GM23338 (cell line): ENCODE data around the gene STXBP5. TPM values are rescaled to one million over a fixed set of nuclear protein-coding genes. Genes with fewer than 3 reads are reported as not detected.

Experiments used
- ATAC-seq: fragments of 200-7000 bp; cut with Tn5 transposase; 3 replicates; pipeline ENCODE4 v1.9.1; 2020
- DNase-seq: peaks from one replicate; pipeline ENCODE4 v3.0.0-alpha.2; 2015; ENCODE audit warnings: low spot score
- H2AFZ ChIP-seq: fragments of 200-600 bp; sonication (generic); 2 replicates; pipeline ENCODE4 v1.8.0; 2016; ENCODE audit warnings: antibody characterized with exemption, mild to moderate bottlenecking, moderate library complexity
- H3F3A ChIP-seq: fragments of 200-600 bp; sonication (generic); replicated peaks from 2 replicates; pipeline ENCODE4 v1.8.0; 2017; ENCODE audit warnings: antibody characterized with exemption, mixed run types, low read depth
- H3K27ac ChIP-seq: fragments of 200-600 bp; sonication (generic); 2 replicates; pipeline ENCODE4 v1.6.1; 2016; ENCODE audit warnings: low read depth
- H3K27me3 ChIP-seq: fragments of 200-600 bp; sonication (generic); 2 replicates; pipeline ENCODE4 v1.8.0; 2016; ENCODE audit warnings: mild to moderate bottlenecking, mixed run types, moderate library complexity; ENCODE audit not compliant: insufficient read depth
- H3K36me3 ChIP-seq: fragments of 200-600 bp; sonication (generic); 2 replicates; pipeline ENCODE4 v1.8.0; 2016; ENCODE audit warnings: mild to moderate bottlenecking; ENCODE audit not compliant: insufficient read depth
- H3K4me1 ChIP-seq: fragments of 200-600 bp; sonication (generic); 2 replicates; pipeline ENCODE4 v1.8.0; 2016; ENCODE audit warnings: mild to moderate bottlenecking, moderate library complexity; ENCODE audit not compliant: insufficient read depth
- H3K4me2 ChIP-seq: fragments of 200-600 bp; sonication (generic); 2 replicates; pipeline ENCODE4 v1.7.1; 2017; ENCODE audit warnings: mixed run types
- H3K4me3 ChIP-seq: fragments of 200-600 bp; sonication (generic); 2 replicates; pipeline ENCODE4 v1.6.1; 2016; ENCODE audit warnings: mixed run types
- H3K79me2 ChIP-seq: fragments of 200-600 bp; sonication (generic); replicated peaks from 2 replicates; pipeline ENCODE4 v1.8.0; 2017; ENCODE audit warnings: mild to moderate bottlenecking; ENCODE audit not compliant: insufficient read depth
- H3K9me2 ChIP-seq: fragments of 200-600 bp; sonication (generic); 2 replicates; pipeline ENCODE4 v1.8.0; 2017; ENCODE audit not compliant: insufficient read depth
- H4K20me1 ChIP-seq: fragments of 200-600 bp; sonication (generic); replicated peaks from 2 replicates; pipeline ENCODE4 v1.8.0; 2017; ENCODE audit warnings: mild to moderate bottlenecking; ENCODE audit not compliant: insufficient read depth
- H3K27ac Mint-ChIP-seq: 2 replicates; pipeline ENCODE4 v1.8.0; 2020; ENCODE audit warnings: inconsistent platforms, mild to moderate bottlenecking, moderate library complexity, mixed read lengths
- H3K27me3 Mint-ChIP-seq: 3 replicates; pipeline ENCODE4 v1.8.0; 2022; ENCODE audit warnings: low read depth, mild to moderate bottlenecking, moderate library complexity, mixed read lengths, inconsistent platforms; ENCODE audit not compliant: insufficient read depth, poor library complexity
- H3K36me3 Mint-ChIP-seq: 3 replicates; pipeline ENCODE4 v1.8.0; 2021; ENCODE audit warnings: low read depth, mild to moderate bottlenecking, inconsistent platforms, moderate library complexity, mixed read lengths
- H3K4me1 Mint-ChIP-seq: 3 replicates; pipeline ENCODE4 v1.8.0; 2020; ENCODE audit warnings: mild to moderate bottlenecking, inconsistent platforms, mixed read lengths
- H3K4me3 Mint-ChIP-seq: 3 replicates; pipeline ENCODE4 v1.8.0; 2021; ENCODE audit warnings: moderate library complexity, mild to moderate bottlenecking, inconsistent platforms, mixed read lengths
- H3K9me3 Mint-ChIP-seq: 3 replicates; pipeline ENCODE4 v1.8.0; 2020; ENCODE audit warnings: moderate library complexity, mild to moderate bottlenecking, inconsistent platforms, mixed read lengths
- CTCF ChIP-seq, 2 experiments: fragments of 200-600 bp in 1 of 2; sonication (generic) in 1 of 2; conservative IDR thresholded peaks; 2 replicates each; pipeline versions ENCODE4 v1.5.1 to v1.6.1; 2016 to 2017; ENCODE audit warnings: antibody characterized with exemption in 2 of 2, low read depth in 2 of 2, mild to moderate bottlenecking in 2 of 2, moderate library complexity in 1 of 2
- POLR2AphosphoS5 ChIP-seq: IDR thresholded peaks from 2 replicates; pipeline ENCODE4 v1.6.1; 2016; ENCODE audit warnings: antibody characterized with exemption, low read depth
- STAT1 ChIP-seq: IDR thresholded peaks from one replicate; pipeline ENCODE4 v1.6.1; 2016; ENCODE audit warnings: antibody characterized with exemption; ENCODE audit not compliant: unreplicated experiment
- ZNF114 ChIP-seq: fragments of 250-450 bp; sonication (Bioruptor Pico); IDR thresholded peaks from 2 replicates; pipeline ENCODE4 v1.5.0; 2020; ENCODE audit warnings: mild to moderate bottlenecking, moderate library complexity
- ZNF331 ChIP-seq: fragments of 250-450 bp; sonication (Bioruptor Pico); IDR thresholded peaks from 2 replicates; pipeline ENCODE4 v1.5.0; 2020; ENCODE audit warnings: low read depth, mild to moderate bottlenecking, moderate library complexity
- ZNF462 ChIP-seq: fragments of 250-450 bp; sonication (Bioruptor Pico); IDR thresholded peaks from 2 replicates; pipeline ENCODE4 v1.5.0; 2020; ENCODE audit warnings: mild to moderate bottlenecking, moderate library complexity
- polyA plus RNA-seq: library from polyadenylated mRNA; unstranded; fragments of >200 nt; fragmentation: Nextera tagmentation; extraction: Ambion mirVana; gene quantifications from 2 replicates; pipeline ENCODE4 v1.2.1, GENCODE V29; 2016
- total RNA-seq: library from RNA; depleted of rRNA; stranded (reverse); fragments of >200 nt; shearing (Covaris generic); gene quantifications from 2 replicates; pipeline ENCODE4 v1.2.3, GENCODE V29; 2014
- TF ChIP-seq, protein P1 (sequence below): IDR thresholded peaks from one replicate; pipeline ENCODE4 v1.6.1; 2018; ENCODE audit warnings: antibody characterized with exemption; ENCODE audit not compliant: unreplicated experiment

The STXBP5 gene
- total and polyA plus RNA-seq, 2 experiments from 2014 or later: 3.9 to 17.8 TPM

DNA sequence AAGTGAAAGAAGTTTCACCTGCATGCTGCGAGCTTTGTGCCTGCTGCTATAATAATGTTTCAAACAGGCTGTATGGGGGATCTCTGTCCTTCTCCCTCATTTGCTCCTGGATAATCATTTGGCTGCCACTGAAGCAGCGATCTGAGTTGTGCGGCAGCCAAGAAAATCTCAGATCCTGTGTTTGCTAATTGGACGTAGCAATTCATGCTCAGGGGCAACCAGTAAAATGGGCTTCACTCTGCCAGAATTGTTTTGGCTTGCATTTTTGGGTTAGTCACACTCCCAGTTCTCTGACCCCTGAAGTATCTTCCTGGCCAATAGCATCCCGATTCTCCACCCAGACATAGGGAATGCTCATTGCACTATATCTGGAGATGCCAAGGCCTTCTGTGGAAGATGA, 13.7 kb upstream of the STXBP5 start:
- H3K27ac ChIP-seq: no peak overlapping the region
- DNase-seq: no peak
- H4K20me1 ChIP-seq: no peaks in the 10 kb centered on the region
- no peak overlapping the region for H3K4me3 ChIP-seq
- TF ChIP-seq STAT1 (no peak), ZNF114 (no peak), CTCF (conservative IDR thresholded peaks at IDR 0.05; ENCODE audit: low read depth in 2 of 2) (no peak)
- TF ChIP-seq, protein P1, sequence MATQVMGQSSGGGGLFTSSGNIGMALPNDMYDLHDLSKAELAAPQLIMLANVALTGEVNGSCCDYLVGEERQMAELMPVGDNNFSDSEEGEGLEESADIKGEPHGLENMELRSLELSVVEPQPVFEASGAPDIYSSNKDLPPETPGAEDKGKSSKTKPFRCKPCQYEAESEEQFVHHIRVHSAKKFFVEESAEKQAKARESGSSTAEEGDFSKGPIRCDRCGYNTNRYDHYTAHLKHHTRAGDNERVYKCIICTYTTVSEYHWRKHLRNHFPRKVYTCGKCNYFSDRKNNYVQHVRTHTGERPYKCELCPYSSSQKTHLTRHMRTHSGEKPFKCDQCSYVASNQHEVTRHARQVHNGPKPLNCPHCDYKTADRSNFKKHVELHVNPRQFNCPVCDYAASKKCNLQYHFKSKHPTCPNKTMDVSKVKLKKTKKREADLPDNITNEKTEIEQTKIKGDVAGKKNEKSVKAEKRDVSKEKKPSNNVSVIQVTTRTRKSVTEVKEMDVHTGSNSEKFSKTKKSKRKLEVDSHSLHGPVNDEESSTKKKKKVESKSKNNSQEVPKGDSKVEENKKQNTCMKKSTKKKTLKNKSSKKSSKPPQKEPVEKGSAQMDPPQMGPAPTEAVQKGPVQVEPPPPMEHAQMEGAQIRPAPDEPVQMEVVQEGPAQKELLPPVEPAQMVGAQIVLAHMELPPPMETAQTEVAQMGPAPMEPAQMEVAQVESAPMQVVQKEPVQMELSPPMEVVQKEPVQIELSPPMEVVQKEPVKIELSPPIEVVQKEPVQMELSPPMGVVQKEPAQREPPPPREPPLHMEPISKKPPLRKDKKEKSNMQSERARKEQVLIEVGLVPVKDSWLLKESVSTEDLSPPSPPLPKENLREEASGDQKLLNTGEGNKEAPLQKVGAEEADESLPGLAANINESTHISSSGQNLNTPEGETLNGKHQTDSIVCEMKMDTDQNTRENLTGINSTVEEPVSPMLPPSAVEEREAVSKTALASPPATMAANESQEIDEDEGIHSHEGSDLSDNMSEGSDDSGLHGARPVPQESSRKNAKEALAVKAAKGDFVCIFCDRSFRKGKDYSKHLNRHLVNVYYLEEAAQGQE: no peak
- no peak for ATAC-seq
- no peaks in the 10 kb centered on the region for H3K27me3 Mint-ChIP-seq
- no peaks in the 10 kb centered on the region for H3K36me3 Mint-ChIP-seq
- H3K4me1 Mint-ChIP-seq: peaks cover 6% of the 10 kb centered on the region; the same call in 2 of the 3 replicates
- H3K27me3 ChIP-seq: no peaks in the 10 kb centered on the region
- H3F3A ChIP-seq: no peaks in the 10 kb centered on the region
- peaks cover 3% of the 10 kb centered on the region; the same call in 1 of the 2 replicates for H3K4me1 ChIP-seq
- no peaks in the 10 kb centered on the region for H3K79me2 ChIP-seq
- no peaks in the 10 kb centered on the region for H3K36me3 ChIP-seq
- no peak overlapping the region for H3K4me3 Mint-ChIP-seq
- no peak overlapping the region for H3K27ac Mint-ChIP-seq
- no peaks in the 10 kb centered on the region for H3K9me3 Mint-ChIP-seq
- no peak overlapping the region for H3K4me2 ChIP-seq
- peaks cover 6% of the 10 kb centered on the region; the same call in 1 of the 2 replicates for H3K9me2 ChIP-seq
- H2AFZ ChIP-seq: no peak overlapping the region

- no peak for ATAC-seq
- no peaks in the 10 kb centered on the region for H3K36me3 Mint-ChIP-seq
- H3K4me1 Mint-ChIP-seq: no peaks in the 10 kb centered on the region
- peaks cover 2% of the 10 kb centered on the region for H3K27me3 Mint-ChIP-seq
- no peaks in the 10 kb centered on the region for H3K4me1 ChIP-seq
- H4K20me1 ChIP-seq: no peaks in the 10 kb centered on the region
- H3K27ac ChIP-seq: no peak overlapping the region
- no peak overlapping the region for H3K4me2 ChIP-seq
- no peaks in the 10 kb centered on the region for H3K36me3 ChIP-seq
- H2AFZ ChIP-seq: no peak overlapping the region
- H3K9me2 ChIP-seq: peaks cover 6% of the 10 kb centered on the region; the same call in 1 of the 2 replicates
- H3K4me3 Mint-ChIP-seq: no peak overlapping the region
- no peaks in the 10 kb centered on the region for H3F3A ChIP-seq
- no peak overlapping the region for H3K27ac Mint-ChIP-seq
- H3K4me3 ChIP-seq: no peak overlapping the region
- no peaks in the 10 kb centered on the region for H3K27me3 ChIP-seq
- no peak for DNase-seq
- H3K79me2 ChIP-seq: no peaks in the 10 kb centered on the region
- H3K9me3 Mint-ChIP-seq: no peaks in the 10 kb centered on the region
- TF ChIP-seq CTCF (conservative IDR thresholded peaks at IDR 0.05; ENCODE audit: low read depth in 2 of 2): no peak
- no peak for TF ChIP-seq ZNF462 (CRISPR knock-in tag)
- no peak for TF ChIP-seq ZNF331 (CRISPR knock-in tag)
- no peak for TF ChIP-seq POLR2AphosphoS5
Observed at GRCh38 chr6:147192278-147192911, 11.8 kb upstream of the STXBP5 start.
